Large intestine (tissue), 3 donors: Measurements from ENCODE around the gene SINHCAF. TPM values are rescaled to one million over a fixed set of nuclear protein-coding genes. Genes with fewer than 3 reads are reported as not detected.

Experiments used
- DNase-seq, 2 donors: peaks; one replicate each; pipeline versions ENCODE4 v3.0.0 to v3.0.0-alpha.2; 2013
- H3K27ac ChIP-seq: one replicate; pipeline ENCODE4 v1.5.1; 2013; ENCODE audit warnings: low read length
- H3K27me3 ChIP-seq: 2 replicates; pipeline ENCODE4 v1.6.1; 2013; ENCODE audit warnings: low read length; ENCODE audit not compliant: control insufficient read depth, insufficient read depth
- H3K36me3 ChIP-seq: 2 replicates; pipeline ENCODE4 v1.6.1; 2013; ENCODE audit warnings: low read length; ENCODE audit not compliant: control insufficient read depth, insufficient read depth
- H3K4me1 ChIP-seq: one replicate; pipeline ENCODE4 v1.6.1; 2013; ENCODE audit warnings: low read length; ENCODE audit not compliant: control insufficient read depth, insufficient read depth
- H3K4me3 ChIP-seq: one replicate; pipeline ENCODE4 v1.5.1; 2013; ENCODE audit warnings: low read length
- H3K9me3 ChIP-seq: one replicate; pipeline ENCODE4 v1.6.1; 2013; ENCODE audit warnings: mild to moderate bottlenecking, low read depth, low read length, moderate library complexity; ENCODE audit not compliant: control insufficient read depth
- WGBS: methylation state at CpG from one replicate; pipeline ENCODE4 v1.1.5; 2013; ENCODE audit warnings: low lambda C conversion rate; ENCODE audit not compliant: insufficient coverage; 5-methylcytosine and 5-hydroxymethylcytosine counted together
- polyA plus RNA-seq: library from polyadenylated mRNA; unstranded; fragments of 120-200 nt; gene quantifications from one replicate; pipeline ENCODE4 v1.2.1, GENCODE V29; 2013

SINHCAF gene
- polyA plus RNA-seq, 1 donor: 72.5 TPM

GRCh38 chr12:31309279-31309678, 16.7 kb downstream of the SINHCAF start:
- DNase-seq: no peak
- H3K4me3 ChIP-seq: no peak overlapping the region
- H3K9me3 ChIP-seq: no peaks in the 10 kb centered on the region
- H3K36me3 ChIP-seq: peaks cover 12% of the 10 kb centered on the region
- WGBS: 86% methylated on average over 1 of the region's 1 CpG
- no peaks in the 10 kb centered on the region for H3K27me3 ChIP-seq
- no peak overlapping the region for H3K27ac ChIP-seq
- peaks cover 9% of the 10 kb centered on the region for H3K4me1 ChIP-seq

GRCh38 chr12:31308116-31308515, 17.8 kb downstream of the SINHCAF start:
- Histone ChIP-seq H3K9me3 (no peaks in the 10 kb centered on the region), H3K27me3 (no peaks in the 10 kb centered on the region), H3K4me1 (peaks cover 9% of the 10 kb centered on the region), H3K36me3 (peaks cover 23% of the 10 kb centered on the region), H3K27ac (no peak overlapping the region), H3K4me3 (no peak overlapping the region)
- no peak for DNase-seq
- WGBS: no CpG with 5 or more reads among the region's 7 CpGs

GRCh38 chr12:31306866-31307265, 19.1 kb downstream of the SINHCAF start:
- Histone ChIP-seq H3K27ac (no peak overlapping the region), H3K27me3 (no peaks in the 10 kb centered on the region), H3K4me1 (peaks cover 9% of the 10 kb centered on the region), H3K9me3 (no peaks in the 10 kb centered on the region), H3K36me3 (peaks cover 27% of the 10 kb centered on the region), H3K4me3 (no peak overlapping the region)
- no peak for DNase-seq
- WGBS: no CpG with 5 or more reads among the region's 1 CpG

GRCh38 chr12:31303466-31303865, 22.5 kb downstream of the SINHCAF start:
- Histone ChIP-seq H3K27me3 (no peaks in the 10 kb centered on the region), H3K4me3 (no peak overlapping the region), H3K9me3 (no peaks in the 10 kb centered on the region), H3K4me1 (peaks cover 9% of the 10 kb centered on the region), H3K36me3 (peaks cover 33% of the 10 kb centered on the region), H3K27ac (peak overlapping the region; percentile 3)
- peak in 1 of 2 donors; percentile 28 for DNase-seq
- WGBS: 40% methylated on average over 1 of the region's 5 CpGs

- no CpG with 5 or more reads among the region's 2 CpGs for WGBS
- Histone ChIP-seq H3K4me1 (peaks cover 9% of the 10 kb centered on the region), H3K4me3 (no peak overlapping the region), H3K27ac (no peak overlapping the region), H3K27me3 (no peaks in the 10 kb centered on the region), H3K36me3 (peaks cover 37% of the 10 kb centered on the region), H3K9me3 (no peaks in the 10 kb centered on the region)
- DNase-seq: no peak
These were observed 24.6 kb downstream of the SINHCAF start for GRCh38 chr12:31301311-31301710.

GRCh38 chr12:31300783-31301182, 25.2 kb downstream of the SINHCAF start:
- H3K36me3 ChIP-seq: peaks cover 40% of the 10 kb centered on the region
- no peak overlapping the region for H3K4me3 ChIP-seq
- WGBS: 80% methylated on average over 1 of the region's 3 CpGs
- no peaks in the 10 kb centered on the region for H3K9me3 ChIP-seq
- no peak for DNase-seq
- H3K4me1 ChIP-seq: peaks cover 9% of the 10 kb centered on the region
- no peak overlapping the region for H3K27ac ChIP-seq
- no peaks in the 10 kb centered on the region for H3K27me3 ChIP-seq

GRCh38 chr12:31300341-31300740, 25.6 kb downstream of the SINHCAF start:
- Histone ChIP-seq H3K4me1 (peaks cover 5% of the 10 kb centered on the region), H3K27me3 (no peaks in the 10 kb centered on the region), H3K4me3 (no peak overlapping the region), H3K9me3 (no peaks in the 10 kb centered on the region), H3K27ac (no peak overlapping the region), H3K36me3 (peaks cover 42% of the 10 kb centered on the region)
- no peak for DNase-seq
- WGBS: 100% methylated on average over 1 of the region's 1 CpG

- WGBS: 80% methylated on average over 2 of the region's 3 CpGs
- H3K36me3 ChIP-seq: peaks cover 39% of the 10 kb centered on the region
These were observed 27.0 kb downstream of the SINHCAF start for GRCh38 chr12:31298922-31299321.

GRCh38 chr12:31298515-31298910, 27.4 kb downstream of the SINHCAF start:
- no peaks in the 10 kb centered on the region for H3K27me3 ChIP-seq
- H3K4me3 ChIP-seq: no peak overlapping the region
- H3K36me3 ChIP-seq: peaks cover 39% of the 10 kb centered on the region
- H3K9me3 ChIP-seq: no peaks in the 10 kb centered on the region
- no CpG with 5 or more reads among the region's 2 CpGs for WGBS
- no peak overlapping the region for H3K27ac ChIP-seq
- H3K4me1 ChIP-seq: no peaks in the 10 kb centered on the region
- no peak for DNase-seq

More at GRCh38 chr12:31298922-31299321, 27.0 kb downstream of the SINHCAF start:
- Histone ChIP-seq H3K27me3 (no peaks in the 10 kb centered on the region), H3K9me3 (no peaks in the 10 kb centered on the region), H3K4me1 (no peaks in the 10 kb centered on the region), H3K27ac (no peak overlapping the region), H3K4me3 (no peak overlapping the region)
- no peak for DNase-seq

- Histone ChIP-seq H3K4me3 (no peak overlapping the region), H3K27ac (no peak overlapping the region), H3K27me3 (no peaks in the 10 kb centered on the region), H3K9me3 (no peaks in the 10 kb centered on the region), H3K36me3 (peaks cover 40% of the 10 kb centered on the region), H3K4me1 (no peaks in the 10 kb centered on the region)
- DNase-seq: no peak
- WGBS: 93% methylated on average over 3 of the region's 13 CpGs
These were observed 28.1 kb downstream of the SINHCAF start for GRCh38 chr12:31297572-31298514.
